HG02938 (cell line): Measurements from ENCODE around the gene CHSY1.

Experiments used
- ATAC-seq: cut with Tn5 transposase; IDR thresholded peaks from one replicate; pipeline ENCODE4 v1.9.1; 2021; ENCODE audit warnings: mild to moderate bottlenecking, moderate library complexity; ENCODE audit not compliant: unreplicated experiment

The CHSY1 gene

GRCh38 chr15:101213570-101213969, 38.3 kb downstream of the CHSY1 start:
- ATAC-seq: no peak

DNA sequence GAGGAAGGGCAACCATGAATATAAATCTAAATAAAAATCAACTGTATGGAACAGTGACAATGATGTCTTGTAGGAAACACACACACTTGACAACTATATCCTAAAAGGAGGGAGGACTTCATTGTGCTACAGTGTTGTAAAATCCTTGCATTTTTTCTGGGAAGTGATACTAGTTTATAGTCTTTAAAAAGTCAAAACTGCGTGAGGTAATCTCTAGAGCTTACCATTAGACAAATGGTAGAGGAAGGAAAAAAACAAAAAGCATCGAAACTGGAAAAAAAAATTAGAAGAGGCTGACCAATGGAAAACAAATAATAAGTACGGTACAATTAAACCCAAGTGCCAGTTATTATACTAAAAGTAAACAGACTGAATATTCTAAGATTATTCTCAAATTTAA, 38.7 kb downstream of the CHSY1 start:
- ATAC-seq: no peak

DNA sequence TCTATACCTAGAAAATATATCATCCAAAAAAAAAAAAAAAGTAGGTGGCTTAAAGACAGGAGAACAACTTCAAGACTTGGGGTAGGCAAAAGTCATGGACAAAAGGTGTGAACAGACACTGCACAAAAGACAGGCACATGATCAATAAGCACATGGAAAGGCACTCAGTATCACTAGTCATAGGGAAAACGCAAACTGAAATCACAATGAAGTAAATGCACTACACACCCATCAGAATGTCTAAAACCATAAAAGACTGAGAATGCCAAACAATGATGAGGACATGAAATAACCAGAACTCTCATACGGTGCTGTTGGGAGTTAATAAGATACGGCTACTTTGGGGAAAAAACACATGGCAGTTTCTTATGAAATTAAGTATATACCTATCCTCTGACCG, 40.0 kb downstream of the CHSY1 start:
- ATAC-seq: no peak

DNA sequence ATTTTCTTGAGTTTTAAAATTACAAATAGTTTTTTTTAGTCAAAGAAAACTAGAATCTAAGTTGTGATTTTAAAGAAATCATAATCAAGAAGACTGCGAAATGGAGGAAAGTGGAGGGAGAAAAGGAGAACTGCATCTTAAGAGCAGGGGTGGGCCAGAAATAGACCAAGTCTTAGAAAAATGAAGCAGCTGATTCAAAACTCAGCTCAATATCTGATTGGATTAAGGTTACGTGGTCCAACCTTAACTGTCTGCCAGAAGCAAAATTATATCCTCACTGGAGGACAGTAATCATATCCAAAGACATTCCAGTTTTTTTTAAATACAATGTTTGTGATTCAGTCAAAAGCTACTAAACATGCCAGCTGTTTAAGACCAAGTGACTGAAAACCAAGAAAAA, 41.4 kb downstream of the CHSY1 start:
- ATAC-seq: no peak

- no peak for ATAC-seq
Observed at GRCh38 chr15:101210058-101210457, 41.8 kb downstream of the CHSY1 start.

DNA sequence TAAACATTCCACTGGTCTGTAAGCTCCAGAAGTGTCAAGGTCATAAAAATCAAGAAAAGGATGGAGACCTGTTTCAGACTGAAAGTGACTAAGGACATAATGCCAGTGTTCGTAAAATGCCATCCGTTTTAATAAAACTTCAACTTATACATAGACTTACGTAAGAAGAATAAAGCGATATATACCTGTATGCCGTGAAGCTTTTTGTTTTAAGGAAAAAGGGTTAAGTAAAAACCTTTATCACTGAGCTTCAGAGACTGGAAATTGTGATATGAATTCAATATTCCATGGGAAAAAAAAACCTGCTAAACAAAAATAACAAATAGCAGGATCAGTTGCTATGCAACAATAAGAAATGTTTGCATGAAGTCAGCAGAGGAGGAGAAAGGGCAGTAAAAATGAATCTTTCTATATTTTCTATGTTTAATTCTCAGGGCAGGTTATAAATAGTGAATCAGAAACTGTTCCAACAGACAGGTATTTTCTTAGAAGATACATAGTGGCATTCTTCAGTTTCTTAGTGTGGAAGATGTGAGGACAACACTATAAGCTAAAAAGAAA, 42.5 kb downstream of the CHSY1 start:
- no peak for ATAC-seq

DNA sequence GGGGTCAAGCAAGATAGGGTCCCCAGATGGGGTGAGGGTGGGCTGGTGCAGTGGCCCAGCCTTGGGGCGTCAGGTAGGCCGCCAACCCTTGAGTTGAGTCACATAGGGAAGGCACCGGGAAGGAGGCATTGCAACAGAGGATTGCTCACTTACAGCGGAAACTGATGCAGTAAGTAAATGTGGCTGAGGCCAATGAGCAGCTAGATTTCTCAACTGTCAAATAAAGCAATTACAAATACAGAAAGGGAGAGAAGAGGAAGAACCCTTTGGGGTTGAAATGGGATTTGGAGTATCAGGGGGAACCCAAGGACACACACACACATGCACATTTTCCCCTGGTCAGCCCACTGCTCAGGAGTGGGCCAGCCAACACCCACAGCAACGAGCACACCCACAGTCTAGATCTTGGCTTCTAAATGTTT, 44.0 kb downstream of the CHSY1 start:
- ATAC-seq: no peak

- ATAC-seq: peak; percentile 66
Observed at GRCh38 chr15:101206176-101206591, 45.7 kb downstream of the CHSY1 start.

- no peak for ATAC-seq
Observed at GRCh38 chr15:101204739-101205535, 46.9 kb downstream of the CHSY1 start.

DNA sequence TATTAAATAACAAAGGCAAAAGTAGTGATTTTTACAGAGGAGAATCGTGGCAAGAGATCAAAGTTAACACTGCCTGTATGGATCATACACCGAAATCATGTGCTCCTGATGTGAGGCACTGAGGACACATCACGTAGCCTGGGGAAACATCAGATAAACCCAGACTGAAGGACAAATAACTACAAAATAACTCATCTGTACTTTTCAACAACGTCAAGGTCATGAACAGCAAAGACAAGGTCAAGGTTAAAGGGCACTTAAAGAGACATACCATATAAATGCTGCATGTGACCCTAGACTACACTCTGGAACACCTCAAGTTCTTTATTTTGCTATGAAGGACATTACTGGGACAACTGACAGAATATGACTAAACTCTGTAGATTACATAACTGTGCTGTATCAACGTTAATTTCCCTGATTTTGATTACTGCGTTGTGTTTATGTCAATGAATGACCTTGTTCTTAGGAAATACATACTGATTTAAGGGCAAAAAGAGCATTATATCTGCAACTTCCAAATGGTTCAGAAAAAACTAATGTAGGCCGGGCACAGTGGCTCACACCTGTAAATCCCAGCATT, 48.1 kb downstream of the CHSY1 start:
- ATAC-seq: no peak

DNA sequence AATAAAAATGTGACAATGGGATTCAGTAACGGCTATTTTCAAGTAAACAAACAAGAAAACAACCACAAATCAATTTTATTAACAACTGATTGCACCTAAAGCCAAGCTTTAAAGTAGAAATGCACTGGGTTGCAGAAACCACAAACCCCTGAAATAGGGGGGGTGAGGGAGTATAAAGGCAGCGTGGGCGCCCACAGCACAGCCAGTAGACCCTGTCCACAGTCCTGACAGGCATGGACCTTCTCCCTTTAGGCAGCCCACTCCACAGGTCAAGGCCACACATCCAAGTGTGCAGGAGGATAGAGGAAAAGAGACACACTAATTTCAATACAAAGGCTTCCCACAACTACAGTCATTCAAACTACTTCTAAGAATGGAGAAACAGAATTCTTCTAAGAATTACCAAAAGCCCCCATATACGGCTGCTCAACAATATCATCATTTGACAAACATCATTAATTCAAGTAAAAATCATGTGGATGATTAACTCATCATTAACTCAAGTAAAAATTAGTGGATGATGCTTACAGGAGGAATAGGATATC, 48.7 kb downstream of the CHSY1 start:
- no peak for ATAC-seq

DNA sequence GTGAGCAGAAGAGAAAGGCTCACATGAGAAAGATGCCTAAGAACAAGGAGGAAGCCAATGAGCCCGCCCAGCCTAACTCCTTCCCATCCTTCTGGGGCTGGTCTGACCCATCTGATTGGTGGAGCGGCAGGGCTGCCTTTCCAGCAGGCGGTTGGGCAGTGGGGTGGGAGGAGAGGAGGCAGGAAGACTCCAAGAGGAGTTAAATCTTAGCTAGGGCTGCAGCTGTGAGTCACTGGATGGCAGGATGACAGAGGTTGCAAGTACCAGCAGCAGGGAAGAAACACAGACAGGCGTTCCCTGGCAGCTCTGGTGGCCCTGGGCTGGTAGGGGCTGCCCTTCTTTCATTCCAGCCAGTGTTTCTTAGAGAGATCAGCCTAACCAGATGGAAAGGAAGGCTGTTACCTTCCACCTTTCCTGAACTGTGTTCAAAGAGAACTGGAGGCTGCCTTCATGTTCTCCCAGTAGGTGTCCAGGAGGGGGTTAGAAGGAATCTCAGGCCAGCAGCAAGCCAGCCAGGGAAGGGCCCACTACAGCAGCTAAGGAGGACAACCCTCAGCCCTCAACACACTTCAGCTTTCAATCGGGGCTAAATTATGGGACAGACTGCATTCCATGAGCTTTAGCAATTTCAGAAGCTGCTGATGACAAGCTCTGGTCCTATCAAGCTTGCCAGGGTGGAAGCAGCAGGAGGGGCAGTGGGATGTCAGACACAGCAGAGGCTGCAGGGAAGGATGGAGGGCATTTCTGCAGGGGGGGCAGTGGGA, 50.3 kb downstream of the CHSY1 start:
- ATAC-seq: no peak

- no peak for ATAC-seq
Observed at GRCh38 chr15:101200181-101200580, 51.7 kb downstream of the CHSY1 start.

DNA sequence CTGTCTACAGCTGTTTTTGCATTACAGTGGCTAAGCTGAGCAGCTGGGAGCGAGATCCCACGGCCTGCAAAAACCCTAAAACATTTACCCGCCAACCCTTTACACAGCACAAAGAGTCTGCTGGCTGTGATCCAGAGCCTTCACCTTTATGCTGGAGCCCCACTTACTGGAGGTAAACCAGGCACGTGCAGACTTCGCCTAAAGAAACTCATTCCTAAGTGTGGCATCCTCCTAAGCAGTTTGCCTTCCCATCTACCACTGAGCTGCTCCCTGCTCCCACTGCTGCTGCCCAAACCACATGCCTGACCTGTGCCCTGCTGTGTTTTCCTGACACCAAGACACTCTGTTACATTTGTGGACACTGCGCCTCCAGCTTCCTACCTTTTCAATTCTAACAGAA, 53.0 kb downstream of the CHSY1 start:
- no peak for ATAC-seq

- no peak for ATAC-seq
Observed at GRCh38 chr15:101198031-101198575, 53.7 kb downstream of the CHSY1 start.

DNA sequence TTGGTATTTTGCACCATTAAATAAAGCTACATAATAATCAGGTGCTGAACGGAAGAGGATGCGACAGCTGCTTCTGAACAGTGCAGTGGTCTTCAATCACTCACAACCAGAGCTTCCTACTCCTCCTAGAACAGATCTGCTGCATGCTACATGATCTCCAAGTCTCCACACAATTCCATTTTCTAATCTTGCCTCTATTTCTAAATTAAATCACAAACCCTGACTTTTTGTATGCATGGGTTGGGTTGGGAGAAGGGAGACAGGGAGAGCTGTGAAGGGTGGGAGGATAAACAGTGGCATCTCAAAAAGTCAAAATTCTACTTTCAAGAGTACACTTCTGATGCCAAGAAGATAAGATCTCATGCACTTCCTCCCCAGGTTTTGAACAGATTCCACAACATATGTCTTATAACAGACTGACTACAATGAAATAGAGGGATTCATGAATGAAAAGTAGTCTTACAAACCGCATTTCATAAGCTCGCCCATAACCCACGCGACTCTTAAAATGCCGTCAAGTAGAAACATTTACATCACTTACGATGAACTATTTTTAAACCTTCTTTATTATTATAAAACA, 57.2 kb downstream of the CHSY1 start:
- no peak for ATAC-seq

DNA sequence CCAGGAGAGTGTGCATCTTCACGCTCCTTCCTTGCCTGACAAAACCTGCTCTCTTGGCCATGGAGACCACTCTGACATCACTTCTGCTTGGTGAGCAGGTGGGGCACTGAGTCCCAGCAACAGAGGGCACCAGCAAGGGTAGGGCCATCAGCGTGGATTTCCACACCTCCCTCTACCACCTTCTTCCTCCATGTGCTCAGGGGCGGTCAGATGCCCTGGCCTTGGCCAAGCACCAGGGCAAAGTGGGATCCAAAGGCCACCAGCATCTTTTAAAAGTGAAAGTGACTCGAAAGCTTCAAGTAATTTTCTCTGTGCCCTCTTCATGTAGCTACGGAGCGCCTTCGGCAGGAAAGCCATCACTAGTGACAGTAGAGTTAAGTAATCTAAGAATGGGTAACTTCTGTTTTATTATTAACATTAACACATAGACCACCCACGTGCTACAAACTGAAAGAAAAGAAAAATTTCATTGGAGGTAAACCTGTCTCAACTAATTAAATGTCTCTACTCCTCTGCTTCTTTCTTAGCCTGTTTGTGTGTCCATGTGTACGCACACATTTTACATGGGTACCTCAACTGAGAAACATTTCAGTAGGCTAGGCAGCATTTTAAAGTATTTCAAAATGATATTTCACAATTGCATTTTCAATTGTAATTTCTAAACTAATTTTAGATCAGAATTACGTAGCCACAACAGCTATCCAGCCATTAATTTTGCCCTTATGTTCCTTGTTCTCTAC, 57.9 kb downstream of the CHSY1 start:
- no peak for ATAC-seq

GRCh38 chr15:101193120-101193644, 58.7 kb downstream of the CHSY1 start:
- ATAC-seq: no peak

- ATAC-seq: no peak
Observed at GRCh38 chr15:101192081-101192480, 59.8 kb downstream of the CHSY1 start.

DNA sequence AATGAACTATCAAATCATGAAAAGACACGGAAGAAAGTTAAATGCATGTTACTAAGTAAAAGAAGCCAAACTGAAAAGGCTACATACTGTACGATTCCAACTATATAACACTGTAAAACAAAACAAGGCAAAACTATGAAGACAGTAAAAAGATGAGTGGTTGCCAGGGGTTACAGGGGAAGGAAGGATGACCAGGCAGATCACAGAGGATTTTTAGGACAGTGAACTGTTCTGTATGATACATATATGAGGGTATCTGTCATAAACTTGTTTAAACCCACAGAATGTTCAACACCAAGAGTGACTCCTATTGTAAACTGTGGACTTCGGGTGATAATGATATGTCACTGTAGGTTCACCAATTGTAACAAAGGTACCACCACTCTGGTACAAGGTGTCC, 60.6 kb downstream of the CHSY1 start:
- ATAC-seq: no peak
